ENCODE data around the gene PARVB.

The PARVB gene

GRCh38 chr22:44033287-44033686, 9.2 kb downstream of the PARVB start:
- Histone ChIP-seq H3K36me3 (replicated peaks; ENCODE audit: low read depth, low read length) (peaks cover 15% of the 10 kb centered on the region), H3K9me3 (ENCODE audit: insufficient read depth, low read length) (no peaks in the 10 kb centered on the region), H2AFZ (ENCODE audit: low read depth, low read length) (no peak overlapping the region), H3K27me3 (ENCODE audit: low read depth, low read length) (no peaks in the 10 kb centered on the region), H3K79me2 (ENCODE audit: low read length) (peaks cover 86% of the 10 kb centered on the region), H3K4me2 (ENCODE audit: low read length) (no peak overlapping the region), H4K20me1 (ENCODE audit: insufficient read depth, low read length) (peaks cover 73% of the 10 kb centered on the region), H3K4me3 (ENCODE audit: low read length) (no peak overlapping the region), H3K4me1 (ENCODE audit: low read length) (peaks cover 8% of the 10 kb centered on the region), H3K27ac (ENCODE audit: low read length) (no peak overlapping the region), H3K9ac (ENCODE audit: low read length) (no peak overlapping the region)
- TF ChIP-seq EZH2phosphoT487 (IDR thresholded peaks at IDR 0.05; ENCODE audit: low read depth) (no peak), CTCF (IDR thresholded peaks at IDR 0.05; ENCODE audit: low read depth, low read length) (no peak)

GRCh38 chr22:44033694-44034093, 9.6 kb downstream of the PARVB start:
- no peak overlapping the region for H3K4me2 ChIP-seq (ENCODE audit: low read length)
- peaks cover 84% of the 10 kb centered on the region for H3K79me2 ChIP-seq (ENCODE audit: low read length)
- H2AFZ ChIP-seq (ENCODE audit: low read depth, low read length), result no peak overlapping the region
- no peak overlapping the region for H3K4me3 ChIP-seq (ENCODE audit: low read length)
- no peaks in the 10 kb centered on the region for H3K27me3 ChIP-seq (ENCODE audit: low read depth, low read length)
- H3K36me3 ChIP-seq (replicated peaks; ENCODE audit: low read depth, low read length), result peaks cover 10% of the 10 kb centered on the region
- H3K9me3 ChIP-seq (ENCODE audit: insufficient read depth, low read length), result no peaks in the 10 kb centered on the region
- peaks cover 72% of the 10 kb centered on the region for H4K20me1 ChIP-seq (ENCODE audit: insufficient read depth, low read length)
- no peak overlapping the region for H3K27ac ChIP-seq (ENCODE audit: low read length)
- H3K4me1 ChIP-seq (ENCODE audit: low read length), result peaks cover 4% of the 10 kb centered on the region; the same call in 1 of the 2 replicates
- no peak overlapping the region for H3K9ac ChIP-seq (ENCODE audit: low read length)
- TF ChIP-seq EZH2phosphoT487 (IDR thresholded peaks at IDR 0.05; ENCODE audit: low read depth) (no peak), CTCF (IDR thresholded peaks at IDR 0.05; ENCODE audit: low read depth, low read length) (no peak)

- peaks cover 66% of the 10 kb centered on the region for H3K79me2 ChIP-seq (ENCODE audit: low read length)
- H3K27ac ChIP-seq (ENCODE audit: low read length), result no peak overlapping the region
- H3K9me3 ChIP-seq (ENCODE audit: insufficient read depth, low read length), result no peaks in the 10 kb centered on the region
- H3K4me1 ChIP-seq (ENCODE audit: low read length), result no peaks in the 10 kb centered on the region
- peaks cover 58% of the 10 kb centered on the region for H4K20me1 ChIP-seq (ENCODE audit: insufficient read depth, low read length)
- no peak overlapping the region for H3K4me3 ChIP-seq (ENCODE audit: low read length)
- H3K36me3 ChIP-seq (replicated peaks; ENCODE audit: low read depth, low read length), result peaks cover 3% of the 10 kb centered on the region
- H3K9ac ChIP-seq (ENCODE audit: low read length), result no peak overlapping the region
- H2AFZ ChIP-seq (ENCODE audit: low read depth, low read length), result no peak overlapping the region
- H3K4me2 ChIP-seq (ENCODE audit: low read length), result no peak overlapping the region
- no peak for TF ChIP-seq CTCF (IDR thresholded peaks at IDR 0.05; ENCODE audit: low read depth, low read length)
- TF ChIP-seq EZH2phosphoT487 (IDR thresholded peaks at IDR 0.05; ENCODE audit: low read depth), result no peak
- no peaks in the 10 kb centered on the region for H3K27me3 ChIP-seq (ENCODE audit: low read depth, low read length)
Measured at GRCh38 chr22:44037519-44038375, 13.6 kb downstream of the PARVB start.

GRCh38 chr22:44039566-44040171, 15.6 kb downstream of the PARVB start:
- H3K4me3 ChIP-seq (ENCODE audit: low read length), result no peak overlapping the region
- TF ChIP-seq CTCF (IDR thresholded peaks at IDR 0.05; ENCODE audit: low read depth, low read length) (no peak), EZH2phosphoT487 (IDR thresholded peaks at IDR 0.05; ENCODE audit: low read depth) (no peak)
- no peaks in the 10 kb centered on the region for H3K27me3 ChIP-seq (ENCODE audit: low read depth, low read length)
- no peak overlapping the region for H3K4me2 ChIP-seq (ENCODE audit: low read length)
- H3K79me2 ChIP-seq (ENCODE audit: low read length), result peaks cover 60% of the 10 kb centered on the region
- peaks cover 3% of the 10 kb centered on the region for H3K36me3 ChIP-seq (replicated peaks; ENCODE audit: low read depth, low read length)
- peaks cover 59% of the 10 kb centered on the region for H4K20me1 ChIP-seq (ENCODE audit: insufficient read depth, low read length)
- no peak overlapping the region for H3K27ac ChIP-seq (ENCODE audit: low read length)
- H3K9ac ChIP-seq (ENCODE audit: low read length), result no peak overlapping the region
- no peaks in the 10 kb centered on the region for H3K4me1 ChIP-seq (ENCODE audit: low read length)
- no peak overlapping the region for H2AFZ ChIP-seq (ENCODE audit: low read depth, low read length)
- H3K9me3 ChIP-seq (ENCODE audit: insufficient read depth, low read length), result no peaks in the 10 kb centered on the region
